DND-41 (cell line): ENCODE data around the gene ERBB4.

ENCODE experiments used
- ATAC-seq: fragments of 200-7000 bp; cut with Tn5 transposase; 3 replicates; pipeline ENCODE4 v1.9.1; 2021; ENCODE audit warnings: low read depth; ENCODE audit not compliant: insufficient read depth
- DNase-seq: peaks from one replicate; pipeline ENCODE4 v3.0.0-alpha.2; 2020
- H2AFZ ChIP-seq: 2 replicates; pipeline ENCODE4 v1.6.0; 2012; ENCODE audit warnings: low read depth, low read length
- H3K27ac ChIP-seq: 2 replicates; pipeline ENCODE4 v1.5.1; 2012; ENCODE audit warnings: low read length, inconsistent platforms
- H3K27me3 ChIP-seq: fragments of 200-600 bp; sonication (generic); 2 replicates; pipeline ENCODE4 v1.6.0; 2012; ENCODE audit warnings: low read length, mild to moderate bottlenecking, inconsistent platforms; ENCODE audit not compliant: insufficient read depth, poor library complexity
- H3K36me3 ChIP-seq: 2 replicates; pipeline ENCODE4 v1.5.1; 2012; ENCODE audit warnings: low read length, inconsistent platforms; ENCODE audit not compliant: insufficient read depth
- H3K4me1 ChIP-seq: 2 replicates; pipeline ENCODE4 v1.5.1; 2012; ENCODE audit warnings: mild to moderate bottlenecking, low read length; ENCODE audit not compliant: insufficient read depth
- H3K4me2 ChIP-seq: 2 replicates; pipeline ENCODE4 v1.6.0; 2012; ENCODE audit warnings: mild to moderate bottlenecking, moderate library complexity, low read length, inconsistent platforms; ENCODE audit not compliant: insufficient read depth
- H3K4me3 ChIP-seq, 2 experiments: fragments of 200-600 bp in 1 of 2; shearing (Covaris generic) in 1 of 2; 2 replicates each; pipeline ENCODE4 v1.5.1; 2012 to 2016; ENCODE audit warnings: inconsistent platforms in 2 of 2, low read length in 2 of 2, mild to moderate bottlenecking in 2 of 2, low read depth in 1 of 2, moderate library complexity in 1 of 2
- H3K79me2 ChIP-seq: 2 replicates; pipeline ENCODE4 v1.6.0; 2012; ENCODE audit warnings: low read length, inconsistent platforms; ENCODE audit not compliant: insufficient read depth
- H3K9ac ChIP-seq: 2 replicates; pipeline ENCODE4 v1.6.0; 2012; ENCODE audit warnings: low read depth, mild to moderate bottlenecking, inconsistent platforms, low read length, moderate library complexity
- H3K9me3 ChIP-seq: 2 replicates; pipeline ENCODE4 v1.5.1; 2012; ENCODE audit warnings: low read length, moderate library complexity, mild to moderate bottlenecking, inconsistent platforms; ENCODE audit not compliant: insufficient read depth, severe bottlenecking
- H4K20me1 ChIP-seq: 2 replicates; pipeline ENCODE4 v1.6.0; 2012; ENCODE audit warnings: low read length; ENCODE audit not compliant: insufficient read depth
- EZH2 ChIP-seq: IDR thresholded peaks from 3 replicates; pipeline ENCODE4 v1.6.1; 2012; ENCODE audit warnings: borderline replicate concordance, low read depth, mild to moderate bottlenecking, moderate library complexity, low read length, inconsistent platforms; ENCODE audit not compliant: severe bottlenecking
- TF ChIP-seq, protein P1 (sequence below): IDR thresholded peaks from 2 replicates; pipeline ENCODE4 v1.5.1; 2012; ENCODE audit warnings: borderline replicate concordance, low read length, moderate library complexity, mild to moderate bottlenecking; ENCODE audit not compliant: poor library complexity, severe bottlenecking; ENCODE audit errors: extremely low read depth

ERBB4 gene

DNA sequence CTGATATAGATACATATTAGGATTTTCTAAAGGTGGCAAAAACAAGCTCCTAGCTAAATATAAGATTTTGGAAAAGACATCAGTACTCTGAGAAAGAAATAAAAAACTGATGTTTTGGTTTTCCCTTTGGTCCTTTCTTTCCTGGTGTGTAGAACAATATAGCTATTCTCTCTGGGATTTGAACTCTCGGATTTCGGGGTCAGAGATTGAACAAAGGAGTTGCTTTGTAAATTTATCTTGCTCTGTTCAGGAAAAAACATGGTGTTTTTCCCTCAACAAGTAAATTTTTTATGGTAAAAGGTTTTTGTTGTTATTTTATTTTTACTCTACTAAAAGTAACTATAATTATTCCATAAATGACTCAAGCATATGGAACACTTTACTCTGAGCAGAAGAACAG, 889.3 kb downstream of the ERBB4 start:
- H3K4me3 ChIP-seq = no peak overlapping the region
- H3K4me2 ChIP-seq = no peak overlapping the region
- no peaks in the 10 kb centered on the region for H3K9me3 ChIP-seq
- H3K36me3 ChIP-seq = no peaks in the 10 kb centered on the region
- ATAC-seq = no peak
- no peak for TF ChIP-seq EZH2
- TF ChIP-seq, protein P1, sequence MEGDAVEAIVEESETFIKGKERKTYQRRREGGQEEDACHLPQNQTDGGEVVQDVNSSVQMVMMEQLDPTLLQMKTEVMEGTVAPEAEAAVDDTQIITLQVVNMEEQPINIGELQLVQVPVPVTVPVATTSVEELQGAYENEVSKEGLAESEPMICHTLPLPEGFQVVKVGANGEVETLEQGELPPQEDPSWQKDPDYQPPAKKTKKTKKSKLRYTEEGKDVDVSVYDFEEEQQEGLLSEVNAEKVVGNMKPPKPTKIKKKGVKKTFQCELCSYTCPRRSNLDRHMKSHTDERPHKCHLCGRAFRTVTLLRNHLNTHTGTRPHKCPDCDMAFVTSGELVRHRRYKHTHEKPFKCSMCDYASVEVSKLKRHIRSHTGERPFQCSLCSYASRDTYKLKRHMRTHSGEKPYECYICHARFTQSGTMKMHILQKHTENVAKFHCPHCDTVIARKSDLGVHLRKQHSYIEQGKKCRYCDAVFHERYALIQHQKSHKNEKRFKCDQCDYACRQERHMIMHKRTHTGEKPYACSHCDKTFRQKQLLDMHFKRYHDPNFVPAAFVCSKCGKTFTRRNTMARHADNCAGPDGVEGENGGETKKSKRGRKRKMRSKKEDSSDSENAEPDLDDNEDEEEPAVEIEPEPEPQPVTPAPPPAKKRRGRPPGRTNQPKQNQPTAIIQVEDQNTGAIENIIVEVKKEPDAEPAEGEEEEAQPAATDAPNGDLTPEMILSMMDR = no peak
- H3K27me3 ChIP-seq = no peaks in the 10 kb centered on the region
- H3K79me2 ChIP-seq = no peaks in the 10 kb centered on the region
- DNase-seq = no peak
- H2AFZ ChIP-seq = no peak overlapping the region
- H3K27ac ChIP-seq = no peak overlapping the region
- H4K20me1 ChIP-seq = no peaks in the 10 kb centered on the region
- no peak overlapping the region for H3K9ac ChIP-seq
- no peaks in the 10 kb centered on the region for H3K4me1 ChIP-seq

DNA sequence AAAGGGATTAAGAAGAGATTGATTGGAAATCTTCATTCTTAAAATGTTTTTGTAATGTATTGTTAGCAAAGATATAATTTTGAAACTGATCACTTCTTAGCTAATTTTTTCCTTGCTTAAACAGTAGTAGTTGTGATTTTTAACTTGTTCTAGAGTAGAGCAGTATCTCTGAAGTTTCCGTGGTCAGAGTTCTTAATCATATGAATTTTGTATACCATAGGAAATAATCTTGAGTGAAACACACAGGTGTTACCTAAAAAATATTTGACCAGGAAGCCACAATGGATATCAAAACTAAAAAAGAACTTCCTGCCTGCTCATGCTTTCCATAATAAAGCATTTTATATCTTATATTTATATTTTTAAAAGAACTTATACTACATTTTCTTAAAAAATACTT, 907.1 kb downstream of the ERBB4 start:
- no peak overlapping the region for H3K9ac ChIP-seq
- H2AFZ ChIP-seq = no peak overlapping the region
- H4K20me1 ChIP-seq = no peaks in the 10 kb centered on the region
- ATAC-seq = peak; percentile 56; the same call in 2 of the 3 replicates
- no peaks in the 10 kb centered on the region for H3K27me3 ChIP-seq
- H3K36me3 ChIP-seq = no peaks in the 10 kb centered on the region
- H3K79me2 ChIP-seq = no peaks in the 10 kb centered on the region
- peaks cover 12% of the 10 kb centered on the region for H3K4me1 ChIP-seq
- no peak for TF ChIP-seq EZH2
- TF ChIP-seq, protein P1 = no peak
- no peaks in the 10 kb centered on the region for H3K9me3 ChIP-seq
- no peak for DNase-seq
- H3K4me2 ChIP-seq = 0 out of 2 replicates have a peak overlapping the region, but pooled peaks have one; percentile 7
- 0 out of 2 replicates have a peak overlapping the region, but pooled peaks have one; percentile 58 for H3K27ac ChIP-seq
- H3K4me3 ChIP-seq = no peak overlapping the region

- H4K20me1 ChIP-seq = no peaks in the 10 kb centered on the region
- H3K4me3 ChIP-seq = no peak overlapping the region
- TF ChIP-seq, protein P1 = no peak
- no peak for TF ChIP-seq EZH2
- H3K4me2 ChIP-seq = no peak overlapping the region
- H3K9ac ChIP-seq = no peak overlapping the region
- H3K4me1 ChIP-seq = no peaks in the 10 kb centered on the region
- DNase-seq (no peak), ATAC-seq (no peak)
- H3K9me3 ChIP-seq = no peaks in the 10 kb centered on the region
- no peak overlapping the region for H2AFZ ChIP-seq
- no peaks in the 10 kb centered on the region for H3K27me3 ChIP-seq
- no peaks in the 10 kb centered on the region for H3K36me3 ChIP-seq
- no peaks in the 10 kb centered on the region for H3K79me2 ChIP-seq
- H3K27ac ChIP-seq = no peak overlapping the region
Observed at GRCh38 chr2:211623096-211623495, 915.5 kb downstream of the ERBB4 start.

- Histone ChIP-seq H3K79me2 (no peaks in the 10 kb centered on the region), H4K20me1 (no peaks in the 10 kb centered on the region), H3K4me2 (no peak overlapping the region), H3K27ac (no peak overlapping the region), H3K9me3 (no peaks in the 10 kb centered on the region), H2AFZ (no peak overlapping the region), H3K9ac (no peak overlapping the region), H3K4me3 (no peak overlapping the region), H3K4me1 (no peaks in the 10 kb centered on the region), H3K27me3 (no peaks in the 10 kb centered on the region), H3K36me3 (no peaks in the 10 kb centered on the region)
- no peak for TF ChIP-seq EZH2
- TF ChIP-seq, protein P1 = no peak
- ATAC-seq (no peak), DNase-seq (no peak)
Observed at GRCh38 chr2:211620986-211621385, 917.6 kb downstream of the ERBB4 start.
